GM19467 (cell line): ENCODE results near the gene GPX4.

Source experiments
- ATAC-seq: cut with Tn5 transposase; IDR thresholded peaks from one replicate; pipeline ENCODE4 v1.9.1; 2021; ENCODE audit warnings: mild to moderate bottlenecking, moderate library complexity; ENCODE audit not compliant: unreplicated experiment

GPX4 gene

GRCh38 chr19:1103708-1104310, at the start of gene GPX4:
Gene GPX4, plus strand, starts transcription at chr19:1103994. Its CDS starts 50 bp downstream, at chr19:1104044.
- ATAC-seq = peak; percentile 70

GRCh38 chr19:1054102-1055027, 49.4 kb upstream of the GPX4 start:
- no peak for ATAC-seq

- ATAC-seq = no peak
Observed at GRCh38 chr19:1055028-1055425, 48.8 kb upstream of the GPX4 start.

- no peak for ATAC-seq
Observed at GRCh38 chr19:1055886-1056620, 47.7 kb upstream of the GPX4 start.

- ATAC-seq = no peak
Observed at GRCh38 chr19:1057176-1057855, 46.5 kb upstream of the GPX4 start.

GRCh38 chr19:1058112-1058511, 45.7 kb upstream of the GPX4 start:
- ATAC-seq = no peak

GRCh38 chr19:1060689-1061088, 43.1 kb upstream of the GPX4 start:
- ATAC-seq = no peak

GRCh38 chr19:1061987-1062386, 41.8 kb upstream of the GPX4 start:
- no peak for ATAC-seq

GRCh38 chr19:1062387-1063029, 41.3 kb upstream of the GPX4 start:
- no peak for ATAC-seq

- no peak for ATAC-seq
Observed at GRCh38 chr19:1063030-1063908, 40.5 kb upstream of the GPX4 start.

GRCh38 chr19:1063909-1064660, 39.7 kb upstream of the GPX4 start:
- ATAC-seq = no peak

GRCh38 chr19:1064661-1065605, 38.9 kb upstream of the GPX4 start:
- no peak for ATAC-seq

- ATAC-seq = no peak
Observed at GRCh38 chr19:1065606-1066109, 38.1 kb upstream of the GPX4 start.

GRCh38 chr19:1066251-1066747, 37.5 kb upstream of the GPX4 start:
- no peak for ATAC-seq

GRCh38 chr19:1066748-1067340, 37.0 kb upstream of the GPX4 start, which contains the start of gene ARHGAP45:
Gene ARHGAP45, plus strand, starts transcription at chr19:1067167. Its CDS starts 239 bp downstream, at chr19:1067406.
- ATAC-seq = peak; percentile 29

- ATAC-seq = peak; percentile 6
Observed at GRCh38 chr19:1067341-1067957, 36.3 kb upstream of the GPX4 start.
